AG08395 (cell line): ENCODE results near the gene CENPV.
A peak's percentile ranks its signal among the peaks of the same experiment; 100 is the strongest.

ENCODE experiments used
- DNase-seq: peaks from one replicate; pipeline ENCODE4 v3.0.0; 2012; ENCODE audit warnings: mixed read lengths, low spot score

CENPV gene

GRCh38 chr17:16361874-16362273, 8.6 kb upstream of the CENPV start:
- no peak for DNase-seq

- DNase-seq: no peak
Measured at GRCh38 chr17:16358394-16358793, 5.1 kb upstream of the CENPV start.

- DNase-seq: no peak
Measured at GRCh38 chr17:16354585-16354984, 1.3 kb upstream of the CENPV start.

GRCh38 chr17:16352667-16353316, 477 bp downstream of the CENPV start:
- peak; percentile 13 for DNase-seq

GRCh38 chr17:16352303-16352666, 984 bp downstream of the CENPV start:
- peak; percentile 12 for DNase-seq

- no peak for DNase-seq
Measured at GRCh38 chr17:16351831-16352230, 1.4 kb downstream of the CENPV start.

GRCh38 chr17:16349431-16349830, 3.8 kb downstream of the CENPV start:
- no peak for DNase-seq

- DNase-seq: no peak
Measured at GRCh38 chr17:16348586-16348985, 4.7 kb downstream of the CENPV start.

- DNase-seq: no peak
Measured at GRCh38 chr17:16346721-16347271, 6.5 kb downstream of the CENPV start.

GRCh38 chr17:16345565-16345964, 7.7 kb downstream of the CENPV start:
- no peak for DNase-seq

- no peak for DNase-seq
Measured at GRCh38 chr17:16343569-16343968, 9.7 kb downstream of the CENPV start.

GRCh38 chr17:16342979-16343378, 10.3 kb downstream of the CENPV start:
- DNase-seq: peak; percentile 22

GRCh38 chr17:16339959-16340358, 13.3 kb downstream of the CENPV start:
- DNase-seq: no peak

- DNase-seq: no peak
Measured at GRCh38 chr17:16339402-16339801, 13.9 kb downstream of the CENPV start.

GRCh38 chr17:16338391-16338790, 14.9 kb downstream of the CENPV start:
- DNase-seq: no peak

GRCh38 chr17:16329519-16330271, 23.6 kb downstream of the CENPV start:
- DNase-seq: peak; percentile 35

- DNase-seq: peak; percentile 2
Measured at GRCh38 chr17:16328997-16329396, 24.3 kb downstream of the CENPV start.

- no peak for DNase-seq
Measured at GRCh38 chr17:16327018-16327417, 26.3 kb downstream of the CENPV start.

- no peak for DNase-seq
Measured at GRCh38 chr17:16325964-16326363, 27.3 kb downstream of the CENPV start.

- DNase-seq: peak; percentile 40
Measured at GRCh38 chr17:16322636-16323035, 30.6 kb downstream of the CENPV start.

GRCh38 chr17:16319969-16320368, 33.3 kb downstream of the CENPV start:
- DNase-seq: no peak

- no peak for DNase-seq
Measured at GRCh38 chr17:16314859-16315258, 38.4 kb downstream of the CENPV start.

- DNase-seq: no peak
Measured at GRCh38 chr17:16314189-16314588, 39.1 kb downstream of the CENPV start.
